PC-9 (cell line): ENCODE measurements around the gene APBB3. TPM values are rescaled to one million over a fixed set of nuclear protein-coding genes. Genes with fewer than 3 reads are reported as not detected.

Source experiments
- BruUV-seq: library from RNA; stranded (reverse); fragments of 400-500 nt; replicated peaks from 2 replicates; lab custom pipeline; 2021; lab: Mats Ljungman, UMichigan
- CTCF ChIA-PET: fragments of 300-600 bp; sonication (Branson Sonifier 250); formaldehyde crosslinking; loops from one replicate; lab custom pipeline; 2022; ENCODE audit warnings: antibody characterized with exemption; lab: Charles Lee
- POLR2A ChIA-PET: fragments of 300-600 bp; sonication (Branson Sonifier 250); formaldehyde crosslinking; loops from one replicate; lab custom pipeline; 2022; ENCODE audit warnings: antibody characterized with exemption; ENCODE audit not compliant: unreplicated experiment; lab: Charles Lee
- DNase-seq, 2 experiments: peaks; one replicate each; pipeline versions ENCODE4 v3.0.0 to v3.0.0-alpha.2; 2015 to 2022; ENCODE audit warnings: mixed read lengths in 1 of 2
- H2AFZ ChIP-seq: fragments of 200-600 bp; sonication (generic); 2 replicates; pipeline ENCODE4 v1.8.1; 2017; ENCODE audit warnings: antibody characterized with exemption
- H3F3A ChIP-seq: fragments of 200-600 bp; sonication (generic); 2 replicates; pipeline ENCODE4 v1.8.1; 2017; ENCODE audit warnings: antibody characterized with exemption, mild to moderate bottlenecking, low read depth; ENCODE audit not compliant: insufficient read depth
- H3K27ac ChIP-seq: fragments of 200-600 bp; sonication (generic); 2 replicates; pipeline ENCODE4 v1.6.1; 2016; ENCODE audit warnings: mixed run types
- H3K27me3 ChIP-seq: fragments of 200-600 bp; sonication (generic); 2 replicates; pipeline ENCODE4 v1.6.1; 2016; ENCODE audit warnings: low read depth, mixed run types; ENCODE audit not compliant: insufficient read depth
- H3K36me3 ChIP-seq: fragments of 200-600 bp; sonication (generic); 2 replicates; pipeline ENCODE4 v1.6.1; 2016; ENCODE audit warnings: low read depth, mixed run types
- H3K4me1 ChIP-seq: fragments of 200-600 bp; sonication (generic); replicated peaks from 2 replicates; pipeline ENCODE4 v1.6.1; 2016; ENCODE audit warnings: mixed run types; ENCODE audit not compliant: insufficient read depth
- H3K4me2 ChIP-seq: fragments of 200-600 bp; sonication (generic); 2 replicates; pipeline ENCODE4 v1.6.1; 2017; ENCODE audit warnings: mixed run types
- H3K4me3 ChIP-seq: fragments of 200-600 bp; sonication (generic); 2 replicates; pipeline ENCODE4 v1.6.1; 2016; ENCODE audit warnings: mixed run types
- H3K79me2 ChIP-seq: fragments of 200-600 bp; sonication (generic); 2 replicates; pipeline ENCODE4 v1.6.1; 2017; ENCODE audit warnings: low read depth, mixed run types
- H3K9me2 ChIP-seq: fragments of 200-600 bp; sonication (generic); 2 replicates; pipeline ENCODE4 v1.8.1; 2017; ENCODE audit warnings: mild to moderate bottlenecking; ENCODE audit not compliant: insufficient read depth
- H3K9me3 ChIP-seq: fragments of 200-600 bp; sonication (generic); 2 replicates; pipeline ENCODE4 v1.8.1; 2016; ENCODE audit warnings: low read depth; ENCODE audit not compliant: insufficient read depth
- H4K20me1 ChIP-seq: fragments of 200-600 bp; sonication (generic); 2 replicates; pipeline ENCODE4 v1.8.1; 2017; ENCODE audit not compliant: insufficient read depth
- CTCF ChIP-seq: fragments of 200-600 bp; sonication (generic); conservative IDR thresholded peaks from 2 replicates; pipeline ENCODE4 v1.6.1; 2017; ENCODE audit warnings: mixed run types, antibody characterized with exemption, mild to moderate bottlenecking, moderate library complexity
- EZH2 ChIP-seq: fragments of 200-600 bp; sonication (generic); IDR thresholded peaks from 2 replicates; pipeline ENCODE4 v1.8.0; 2017; ENCODE audit warnings: antibody characterized with exemption, low read depth
- intact Hi-C: fragments of 100-400 bp; cut with micrococcal nuclease; formaldehyde crosslinking; loops from one replicate; pipeline ENCODE4 v1.10.0; 2022; ENCODE audit not compliant: unreplicated experiment
- total RNA-seq: library from RNA; stranded (reverse); gene quantifications from 2 replicates; pipeline ENCODE4 v1.2.3, GENCODE V29; 2021

Gene APBB3
- total RNA-seq, 1 experiment from 2014 or later: 26.0 TPM

- ChIA-PET CTCF (no interaction called here), POLR2A (no interaction called here)
- Histone ChIP-seq H3K4me1 (peaks cover 14% of the 10 kb centered on the region), H3K4me2 (no peak overlapping the region), H4K20me1 (no peaks in the 10 kb centered on the region), H3K27ac (no peak overlapping the region), H2AFZ (no peak overlapping the region), H3K9me2 (no peaks in the 10 kb centered on the region), H3K9me3 (no peaks in the 10 kb centered on the region), H3K36me3 (no peaks in the 10 kb centered on the region), H3K27me3 (no peaks in the 10 kb centered on the region), H3F3A (no peaks in the 10 kb centered on the region), H3K79me2 (peaks cover 21% of the 10 kb centered on the region), H3K4me3 (no peak overlapping the region)
- no peak for DNase-seq
- TF ChIP-seq EZH2: no peak
- BruUV-seq: no TSS peak
- intact Hi-C loops: no loop called here
Observed at GRCh38 chr5:140567136-140567818, 2.9 kb upstream of the APBB3 start.

- Histone ChIP-seq H4K20me1 (no peaks in the 10 kb centered on the region), H3F3A (no peaks in the 10 kb centered on the region), H2AFZ (no peak overlapping the region), H3K27me3 (no peaks in the 10 kb centered on the region), H3K79me2 (peaks cover 21% of the 10 kb centered on the region), H3K36me3 (no peaks in the 10 kb centered on the region), H3K9me3 (no peaks in the 10 kb centered on the region), H3K4me1 (peaks cover 14% of the 10 kb centered on the region), H3K27ac (no peak overlapping the region), H3K9me2 (no peaks in the 10 kb centered on the region), H3K4me2 (no peak overlapping the region), H3K4me3 (no peak overlapping the region)
- DNase-seq: no peak
- ChIA-PET CTCF (no interaction called here), POLR2A (no interaction called here)
- intact Hi-C loops: no loop called here
- no TSS peak for BruUV-seq
- TF ChIP-seq CTCF: no peak
- TF ChIP-seq EZH2: no peak
Observed at GRCh38 chr5:140566665-140567064, 2.3 kb upstream of the APBB3 start.

- peak overlapping the region; percentile 76 for H3K4me3 ChIP-seq
- H2AFZ ChIP-seq: no peak overlapping the region
- H3K79me2 ChIP-seq: peaks cover 21% of the 10 kb centered on the region
- TF ChIP-seq EZH2: no peak
- TF ChIP-seq CTCF: no peak
- DNase-seq: no peak
- peaks cover 14% of the 10 kb centered on the region for H3K4me1 ChIP-seq
- POLR2A ChIA-PET: interaction anchor here (1.0 kb wide), 1 partner anchor 602 kb away, joined by 5 read pairs; no protein-coding TSS in a partner anchor
- no TSS peak for BruUV-seq
- CTCF ChIA-PET: interaction anchor here (0.9 kb wide), 1 partner anchor 13 kb away, joined by 5 read pairs; no protein-coding TSS in a partner anchor
- H3K36me3 ChIP-seq: no peaks in the 10 kb centered on the region
- intact Hi-C loops: loop anchor here (2.0 kb wide), 2 partner anchors 73 to 81 kb away; partner anchors contain the start of genes IK, NDUFA2 and TMCO6
- H3K4me2 ChIP-seq: peak overlapping the region; percentile 92
- H3F3A ChIP-seq: no peaks in the 10 kb centered on the region
- no peaks in the 10 kb centered on the region for H3K27me3 ChIP-seq
- no peaks in the 10 kb centered on the region for H3K9me2 ChIP-seq
- no peaks in the 10 kb centered on the region for H3K9me3 ChIP-seq
- no peaks in the 10 kb centered on the region for H4K20me1 ChIP-seq
- no peak overlapping the region for H3K27ac ChIP-seq
Observed at GRCh38 chr5:140565780-140566095, 1.3 kb upstream of the APBB3 start.
